Trophoblast cell (in vitro differentiated cells and primary cell): ENCODE data around the gene HOXB6.
A peak's percentile ranks its signal among the peaks of the same experiment; 100 is the strongest.

ENCODE experiments used
- DNase-seq, 2 donors: peaks; one replicate each; pipeline ENCODE4 v3.0.0-alpha.2; 2016
- H2AFZ ChIP-seq: 2 replicates; pipeline ENCODE4 v1.6.1; 2013; ENCODE audit warnings: low read length, moderate library complexity, mild to moderate bottlenecking; ENCODE audit not compliant: insufficient read depth, poor library complexity
- H2AK5ac ChIP-seq: 2 replicates; pipeline ENCODE4 v1.6.1; 2013; ENCODE audit warnings: mild to moderate bottlenecking, low read length
- H2BK120ac ChIP-seq: 2 replicates; pipeline ENCODE4 v1.6.1; 2013; ENCODE audit warnings: low read length, mild to moderate bottlenecking, moderate library complexity; ENCODE audit not compliant: insufficient read depth, poor library complexity
- H2BK12ac ChIP-seq: 2 replicates; pipeline ENCODE4 v1.6.1; 2013; ENCODE audit warnings: mild to moderate bottlenecking, low read length, moderate library complexity
- H2BK5ac ChIP-seq: 2 replicates; pipeline ENCODE4 v1.6.1; 2013; ENCODE audit warnings: low read length, low read depth, moderate library complexity, mild to moderate bottlenecking; ENCODE audit not compliant: poor library complexity
- H3K14ac ChIP-seq: 2 replicates; pipeline ENCODE4 v1.6.1; 2013; ENCODE audit warnings: mild to moderate bottlenecking, low read length
- H3K18ac ChIP-seq: 2 replicates; pipeline ENCODE4 v1.6.1; 2013; ENCODE audit warnings: mild to moderate bottlenecking, low read length
- H3K23ac ChIP-seq: 2 replicates; pipeline ENCODE4 v1.6.1; 2013; ENCODE audit warnings: low read length
- H3K27ac ChIP-seq: 2 replicates; pipeline ENCODE4 v1.5.1; 2013; ENCODE audit warnings: low read depth, mild to moderate bottlenecking, inconsistent platforms, low read length, moderate library complexity
- H3K27me3 ChIP-seq: 2 replicates; pipeline ENCODE4 v1.6.1; 2013; ENCODE audit warnings: inconsistent platforms, mild to moderate bottlenecking, low read length, moderate library complexity; ENCODE audit not compliant: insufficient read depth
- H3K36me3 ChIP-seq, 2 experiments: 1 replicate in 1 of 2; 2 replicates in 1 of 2; pipeline ENCODE4 v1.6.1; 2013; ENCODE audit warnings: low read length in 2 of 2, mild to moderate bottlenecking in 2 of 2, moderate library complexity in 1 of 2; ENCODE audit not compliant: insufficient read depth in 2 of 2, control insufficient read depth in 1 of 2
- H3K4ac ChIP-seq: 2 replicates; pipeline ENCODE4 v1.6.1; 2013; ENCODE audit warnings: low read depth, mild to moderate bottlenecking, low read length, moderate library complexity
- H3K4me1 ChIP-seq, 2 experiments: 1 replicate in 1 of 2; 2 replicates in 1 of 2; pipeline ENCODE4 v1.6.1; 2013; ENCODE audit warnings: low read length in 2 of 2, mild to moderate bottlenecking in 2 of 2, moderate library complexity in 1 of 2; ENCODE audit not compliant: insufficient read depth in 2 of 2, control insufficient read depth in 1 of 2
- H3K4me2 ChIP-seq: 2 replicates; pipeline ENCODE4 v1.6.1; 2013; ENCODE audit warnings: inconsistent platforms, mild to moderate bottlenecking, low read length, moderate library complexity
- H3K4me3 ChIP-seq: 2 replicates; pipeline ENCODE4 v1.5.1; 2013; ENCODE audit warnings: mild to moderate bottlenecking, low read depth, low read length, inconsistent platforms
- H3K79me1 ChIP-seq: one replicate; pipeline ENCODE4 v1.6.1; 2013; ENCODE audit warnings: low read length
- H3K79me2 ChIP-seq: 2 replicates; pipeline ENCODE4 v1.6.1; 2013; ENCODE audit warnings: low read length, mild to moderate bottlenecking; ENCODE audit not compliant: control insufficient read depth, insufficient read depth, poor library complexity
- H3K9ac ChIP-seq: 2 replicates; pipeline ENCODE4 v1.6.1; 2013; ENCODE audit warnings: mild to moderate bottlenecking, low read length
- H3K9me3 ChIP-seq: 2 replicates; pipeline ENCODE4 v1.6.1; 2013; ENCODE audit warnings: low read depth, mild to moderate bottlenecking, control low read depth, inconsistent platforms, low read length; ENCODE audit not compliant: insufficient read depth
- H4K12ac ChIP-seq: 2 replicates; pipeline ENCODE4 v1.6.1; 2013; ENCODE audit warnings: low read depth, mild to moderate bottlenecking, low read length, moderate library complexity
- H4K8ac ChIP-seq: 2 replicates; pipeline ENCODE4 v1.6.1; 2013; ENCODE audit warnings: low read depth, mild to moderate bottlenecking, low read length, moderate library complexity
- H4K91ac ChIP-seq: one replicate; pipeline ENCODE4 v1.6.1; 2013; ENCODE audit warnings: low read depth, mild to moderate bottlenecking, low read length, moderate library complexity
- WGBS: extraction: QIAGEN DNeasy Blood & Tissue Kit; methylation state at CpG from one replicate; pipeline ENCODE4 v1.1.7; 2013; ENCODE audit warnings: missing lambda C conversion rate; ENCODE audit not compliant: insufficient read length, insufficient coverage; ENCODE audit errors: extremely low coverage; 5-methylcytosine and 5-hydroxymethylcytosine counted together

The HOXB6 gene

GRCh38 chr17:48569674-48570324 lies 35.0 kb downstream of the HOXB6 start:
- H3K27ac ChIP-seq, result peak overlapping the region; percentile 76
- peak overlapping the region; percentile 24 for H3K4ac ChIP-seq
- no peaks in the 10 kb centered on the region for H3K9me3 ChIP-seq
- peak overlapping the region; percentile 26 for H3K18ac ChIP-seq
- H3K36me3 ChIP-seq, result no peaks in the 10 kb centered on the region
- H2AK5ac ChIP-seq, result no peak overlapping the region
- no peak overlapping the region for H3K4me3 ChIP-seq
- peaks cover 23 to 42% of the 10 kb centered on the region in 2 experiments for H3K4me1 ChIP-seq
- H2BK12ac ChIP-seq, result peak overlapping the region; percentile 41
- no peak overlapping the region for H4K8ac ChIP-seq
- peak overlapping the region; percentile 76 for H4K91ac ChIP-seq
- H3K14ac ChIP-seq, result peak overlapping the region; percentile 17
- no CpG with 5 or more reads among the region's 6 CpGs for WGBS
- no peak overlapping the region for H3K23ac ChIP-seq
- no peak for DNase-seq
- H3K9ac ChIP-seq, result no peak overlapping the region
- H3K4me2 ChIP-seq, result peak overlapping the region; percentile 54
- no peak overlapping the region for H2AFZ ChIP-seq
- peak overlapping the region; percentile 86 for H2BK120ac ChIP-seq
- H3K79me2 ChIP-seq, result no peaks in the 10 kb centered on the region
- H2BK5ac ChIP-seq, result peak overlapping the region; percentile 71
- H4K12ac ChIP-seq, result no peak overlapping the region
- H3K79me1 ChIP-seq, result peaks cover 13% of the 10 kb centered on the region
- peaks cover 7% of the 10 kb centered on the region for H3K27me3 ChIP-seq

DNA sequence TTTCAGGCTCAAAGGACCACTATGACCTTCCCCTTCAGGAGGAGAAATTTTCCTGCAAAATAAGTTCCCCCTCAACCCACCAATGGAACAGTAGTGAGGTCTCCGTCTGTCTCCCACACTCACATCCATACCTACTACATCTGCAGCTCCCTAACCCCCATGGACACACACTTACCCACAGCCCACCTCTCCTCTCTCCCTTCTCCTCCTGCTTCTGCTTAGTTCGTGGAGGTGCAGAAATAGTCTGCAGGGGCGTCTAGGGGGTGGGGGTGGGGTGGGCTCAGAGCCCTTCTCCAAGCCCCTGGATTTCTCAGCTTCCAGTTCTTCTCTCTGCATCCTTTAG lies 35.6 kb downstream of the HOXB6 start:
- DNase-seq, result no peak
- no peak overlapping the region for H3K14ac ChIP-seq
- no peak overlapping the region for H2BK120ac ChIP-seq
- no peaks in the 10 kb centered on the region for H3K36me3 ChIP-seq
- no peak overlapping the region for H2AFZ ChIP-seq
- peaks cover 27 to 46% of the 10 kb centered on the region in 2 experiments for H3K4me1 ChIP-seq
- H2BK12ac ChIP-seq, result no peak overlapping the region
- no peak overlapping the region for H3K4me3 ChIP-seq
- no peak overlapping the region for H3K4ac ChIP-seq
- peaks cover 4% of the 10 kb centered on the region for H3K9me3 ChIP-seq
- H4K91ac ChIP-seq, result no peak overlapping the region
- H3K9ac ChIP-seq, result no peak overlapping the region
- H3K79me2 ChIP-seq, result no peaks in the 10 kb centered on the region
- no peak overlapping the region for H4K12ac ChIP-seq
- no peak overlapping the region for H2AK5ac ChIP-seq
- H3K4me2 ChIP-seq, result no peak overlapping the region
- H3K79me1 ChIP-seq, result peaks cover 17% of the 10 kb centered on the region
- no peak overlapping the region for H3K18ac ChIP-seq
- H2BK5ac ChIP-seq, result no peak overlapping the region
- H3K23ac ChIP-seq, result no peak overlapping the region
- no peak overlapping the region for H4K8ac ChIP-seq
- peaks cover 11% of the 10 kb centered on the region for H3K27me3 ChIP-seq
- no CpG with 5 or more reads among the region's 3 CpGs for whole genome bisulfite sequencing
- no peak overlapping the region for H3K27ac ChIP-seq

GRCh38 chr17:48568499-48569239 lies 36.1 kb downstream of the HOXB6 start:
- Histone ChIP-seq H3K14ac (peak overlapping the region; percentile 44), H3K27ac (no peak overlapping the region), H4K91ac (peak overlapping the region; percentile 21), H3K4ac (peak overlapping the region; percentile 7), H3K79me2 (no peaks in the 10 kb centered on the region), H3K4me1 (peaks cover 27 to 44% of the 10 kb centered on the region in 2 experiments), H2BK12ac (peak overlapping the region; percentile 48), H2BK120ac (peak overlapping the region; percentile 23), H3K18ac (peak overlapping the region; percentile 68), H3K9ac (no peak overlapping the region), H3K36me3 (no peaks in the 10 kb centered on the region), H3K23ac (no peak overlapping the region), H3K9me3 (peaks cover 4% of the 10 kb centered on the region), H4K8ac (no peak overlapping the region), H3K4me3 (no peak overlapping the region), H3K27me3 (peaks cover 11% of the 10 kb centered on the region), H2BK5ac (no peak overlapping the region), H3K79me1 (peaks cover 17% of the 10 kb centered on the region), H4K12ac (no peak overlapping the region), H2AK5ac (no peak overlapping the region), H3K4me2 (no peak overlapping the region), H2AFZ (no peak overlapping the region)
- WGBS, result no CpG with 5 or more reads among the region's 33 CpGs
- no peak for DNase-seq

DNA sequence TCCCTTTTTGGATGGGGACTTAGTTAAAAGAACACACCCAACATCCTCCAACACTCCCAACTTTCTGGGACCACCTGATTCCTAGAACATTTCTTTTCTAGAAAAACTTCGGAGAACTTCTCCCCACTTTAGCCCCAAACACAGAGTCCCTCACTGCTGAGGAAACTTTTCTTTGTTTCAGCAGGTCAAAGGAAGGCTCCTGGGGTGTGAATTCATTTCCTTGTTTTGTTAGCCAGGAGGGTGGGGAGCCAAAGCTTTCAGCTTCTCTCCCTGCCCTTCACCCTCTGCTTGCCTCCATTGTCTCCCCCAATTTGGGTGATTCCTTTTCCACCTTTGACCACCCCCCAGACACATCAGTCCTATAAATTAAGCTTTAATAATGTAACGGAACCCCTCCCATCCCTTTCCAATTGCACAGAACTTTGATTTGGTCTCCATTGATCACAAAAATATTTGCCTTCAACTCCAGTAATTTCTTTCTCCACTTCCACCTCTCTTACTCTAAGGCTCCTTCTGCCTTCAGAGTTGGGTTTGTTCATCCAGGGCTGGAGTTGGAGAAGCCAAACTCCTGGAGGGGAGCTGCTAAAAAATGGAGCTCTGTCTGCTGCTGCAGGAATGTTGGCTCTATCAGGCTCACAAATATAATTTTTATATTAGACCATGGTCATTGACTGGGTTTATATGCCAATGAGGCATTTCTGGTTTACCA lies 37.0 kb downstream of the HOXB6 start:
- Histone ChIP-seq H2BK12ac (no peak overlapping the region), H3K36me3 (no peaks in the 10 kb centered on the region), H3K79me2 (no peaks in the 10 kb centered on the region), H3K9ac (no peak overlapping the region), H2BK5ac (no peak overlapping the region), H3K4me2 (no peak overlapping the region), H3K9me3 (peaks cover 4% of the 10 kb centered on the region), H3K4me1 (peaks cover 26 to 38% of the 10 kb centered on the region in 2 experiments), H2BK120ac (no peak overlapping the region), H3K18ac (no peak overlapping the region), H3K14ac (no peak overlapping the region), H3K4me3 (no peak overlapping the region), H3K27me3 (peaks cover 11% of the 10 kb centered on the region), H4K91ac (no peak overlapping the region), H2AK5ac (no peak overlapping the region), H4K8ac (no peak overlapping the region), H2AFZ (no peak overlapping the region), H3K23ac (no peak overlapping the region), H4K12ac (no peak overlapping the region), H3K27ac (no peak overlapping the region), H3K79me1 (peaks cover 17% of the 10 kb centered on the region), H3K4ac (no peak overlapping the region)
- no peak for DNase-seq
- WGBS, result no CpG with 5 or more reads among the region's 2 CpGs
